Ishikawa (cell line): ENCODE results near the gene RIPK3.

Experiments used
- CEBPB ChIP-seq: IDR thresholded peaks from 2 replicates; pipeline ENCODE4 v1.6.1; 2012
- CREB1 ChIP-seq: IDR thresholded peaks from 2 replicates; pipeline ENCODE4 v1.6.1; 2012; ENCODE audit warnings: low read depth
- EGR1 ChIP-seq: IDR thresholded peaks from 2 replicates; pipeline ENCODE4 v1.6.1; 2012
- EP300 ChIP-seq: IDR thresholded peaks from 2 replicates; pipeline ENCODE4 v1.6.1; 2012; ENCODE audit warnings: borderline replicate concordance
- FOXM1 ChIP-seq: IDR thresholded peaks from 2 replicates; pipeline ENCODE4 v1.6.1; 2012; ENCODE audit warnings: low read depth, borderline replicate concordance
- NFIC ChIP-seq: IDR thresholded peaks from 2 replicates; pipeline ENCODE4 v1.6.1; 2012
- RAD21 ChIP-seq: IDR thresholded peaks from 2 replicates; pipeline ENCODE4 v1.6.1; 2012; ENCODE audit warnings: low read depth
- TAF1 ChIP-seq: IDR thresholded peaks from 2 replicates; pipeline ENCODE4 v1.6.1; 2012; ENCODE audit warnings: low read depth, mild to moderate bottlenecking
- TCF12 ChIP-seq: IDR thresholded peaks from 2 replicates; pipeline ENCODE4 v1.6.1; 2012; ENCODE audit warnings: low read depth
- TEAD4 ChIP-seq: IDR thresholded peaks from 2 replicates; pipeline ENCODE4 v1.6.1; 2012
- YY1 ChIP-seq: IDR thresholded peaks from 2 replicates; pipeline ENCODE4 v1.6.1; 2012; ENCODE audit warnings: low read depth
- ZBTB7A ChIP-seq: IDR thresholded peaks from 2 replicates; pipeline ENCODE4 v1.6.1; 2012; ENCODE audit warnings: low read depth
- TF ChIP-seq, protein P1 (sequence below): IDR thresholded peaks from 2 replicates; pipeline ENCODE4 v1.6.1; 2012; ENCODE audit warnings: low read depth, mild to moderate bottlenecking
- TF ChIP-seq, protein P2 (sequence below): IDR thresholded peaks from 2 replicates; pipeline ENCODE4 v1.6.1; 2012
- TF ChIP-seq, protein P3 (sequence below): IDR thresholded peaks from 2 replicates; pipeline ENCODE4 v1.6.1; 2012

The RIPK3 gene

DNA sequence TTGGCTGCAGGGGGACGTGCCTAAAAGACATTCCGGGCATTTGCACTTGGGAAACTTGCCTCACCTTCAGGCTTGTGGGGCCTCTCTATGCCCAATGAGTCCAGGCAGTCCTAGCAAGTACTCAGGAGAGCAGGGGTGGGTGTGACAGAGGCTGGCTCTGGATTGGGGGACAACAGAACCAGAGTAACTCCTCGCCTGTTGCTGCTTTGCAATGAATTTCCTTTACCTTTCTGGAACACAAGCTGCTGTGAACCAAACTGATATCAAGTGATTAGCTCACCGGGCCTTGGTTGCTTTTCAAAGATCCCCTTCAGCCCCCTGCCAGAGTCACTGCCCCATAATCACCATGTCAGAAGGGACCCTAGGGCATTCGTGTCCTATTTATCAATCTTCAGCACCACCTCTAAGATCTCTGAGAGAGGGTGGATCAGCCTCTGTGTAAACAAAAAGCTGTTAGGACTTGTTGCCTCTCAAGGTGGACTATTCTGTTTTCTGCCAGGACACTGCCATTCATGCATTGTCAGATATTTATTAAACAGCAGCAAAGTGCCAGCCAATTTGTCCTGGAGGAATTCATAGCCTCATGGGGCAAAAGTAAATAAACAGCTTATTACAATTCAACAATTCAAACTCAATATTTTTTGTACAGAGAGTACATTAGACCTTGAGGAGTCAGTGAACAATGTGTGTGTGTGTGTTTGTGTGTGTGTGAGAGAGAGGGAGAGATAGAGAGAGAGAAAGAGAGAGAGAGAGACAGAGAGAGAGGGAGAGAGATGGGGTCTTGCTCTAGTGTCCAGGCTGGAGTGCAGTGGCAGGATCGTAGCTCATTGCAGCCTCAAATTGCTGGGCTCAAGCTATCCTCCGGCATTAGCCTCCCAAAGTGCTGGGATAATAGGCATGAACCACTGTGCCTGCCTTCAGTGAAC, 39.5 kb upstream of the RIPK3 start:
- TF ChIP-seq, protein P1, sequence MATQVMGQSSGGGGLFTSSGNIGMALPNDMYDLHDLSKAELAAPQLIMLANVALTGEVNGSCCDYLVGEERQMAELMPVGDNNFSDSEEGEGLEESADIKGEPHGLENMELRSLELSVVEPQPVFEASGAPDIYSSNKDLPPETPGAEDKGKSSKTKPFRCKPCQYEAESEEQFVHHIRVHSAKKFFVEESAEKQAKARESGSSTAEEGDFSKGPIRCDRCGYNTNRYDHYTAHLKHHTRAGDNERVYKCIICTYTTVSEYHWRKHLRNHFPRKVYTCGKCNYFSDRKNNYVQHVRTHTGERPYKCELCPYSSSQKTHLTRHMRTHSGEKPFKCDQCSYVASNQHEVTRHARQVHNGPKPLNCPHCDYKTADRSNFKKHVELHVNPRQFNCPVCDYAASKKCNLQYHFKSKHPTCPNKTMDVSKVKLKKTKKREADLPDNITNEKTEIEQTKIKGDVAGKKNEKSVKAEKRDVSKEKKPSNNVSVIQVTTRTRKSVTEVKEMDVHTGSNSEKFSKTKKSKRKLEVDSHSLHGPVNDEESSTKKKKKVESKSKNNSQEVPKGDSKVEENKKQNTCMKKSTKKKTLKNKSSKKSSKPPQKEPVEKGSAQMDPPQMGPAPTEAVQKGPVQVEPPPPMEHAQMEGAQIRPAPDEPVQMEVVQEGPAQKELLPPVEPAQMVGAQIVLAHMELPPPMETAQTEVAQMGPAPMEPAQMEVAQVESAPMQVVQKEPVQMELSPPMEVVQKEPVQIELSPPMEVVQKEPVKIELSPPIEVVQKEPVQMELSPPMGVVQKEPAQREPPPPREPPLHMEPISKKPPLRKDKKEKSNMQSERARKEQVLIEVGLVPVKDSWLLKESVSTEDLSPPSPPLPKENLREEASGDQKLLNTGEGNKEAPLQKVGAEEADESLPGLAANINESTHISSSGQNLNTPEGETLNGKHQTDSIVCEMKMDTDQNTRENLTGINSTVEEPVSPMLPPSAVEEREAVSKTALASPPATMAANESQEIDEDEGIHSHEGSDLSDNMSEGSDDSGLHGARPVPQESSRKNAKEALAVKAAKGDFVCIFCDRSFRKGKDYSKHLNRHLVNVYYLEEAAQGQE, result no peak
- TF ChIP-seq FOXM1 (no peak), YY1 (no peak), RAD21 (no peak), CREB1 (no peak), ZBTB7A (no peak), EGR1 (no peak), TEAD4 (no peak), TCF12 (no peak), TAF1 (no peak), CEBPB (no peak)
- TF ChIP-seq, protein P2, sequence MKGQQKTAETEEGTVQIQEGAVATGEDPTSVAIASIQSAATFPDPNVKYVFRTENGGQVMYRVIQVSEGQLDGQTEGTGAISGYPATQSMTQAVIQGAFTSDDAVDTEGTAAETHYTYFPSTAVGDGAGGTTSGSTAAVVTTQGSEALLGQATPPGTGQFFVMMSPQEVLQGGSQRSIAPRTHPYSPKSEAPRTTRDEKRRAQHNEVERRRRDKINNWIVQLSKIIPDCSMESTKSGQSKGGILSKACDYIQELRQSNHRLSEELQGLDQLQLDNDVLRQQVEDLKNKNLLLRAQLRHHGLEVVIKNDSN, result no peak
- TF ChIP-seq, protein P3, sequence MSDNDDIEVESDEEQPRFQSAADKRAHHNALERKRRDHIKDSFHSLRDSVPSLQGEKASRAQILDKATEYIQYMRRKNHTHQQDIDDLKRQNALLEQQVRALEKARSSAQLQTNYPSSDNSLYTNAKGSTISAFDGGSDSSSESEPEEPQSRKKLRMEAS, result no peak

DNA sequence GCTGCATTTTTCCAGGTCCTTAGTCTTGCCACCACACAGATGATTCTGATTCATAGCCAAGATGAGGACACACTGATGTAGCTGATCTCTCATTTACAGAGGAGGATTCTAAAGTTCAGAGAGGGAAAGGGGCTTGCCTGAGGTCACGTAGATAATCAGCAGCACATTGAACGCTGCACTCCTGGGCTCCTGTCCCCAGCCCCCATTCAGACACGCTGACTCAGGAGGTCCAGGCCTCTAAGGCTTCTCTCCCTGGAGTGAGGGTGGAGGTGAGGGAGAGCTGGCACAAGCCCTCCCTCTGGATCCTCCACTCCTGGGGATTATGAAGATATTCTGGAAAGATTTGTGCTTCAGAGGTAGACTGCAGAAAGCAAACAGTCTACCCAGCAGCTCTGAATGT, 38.5 kb upstream of the RIPK3 start:
- TF ChIP-seq CREB1 (no peak), CEBPB (no peak), NFIC (no peak)
- TF ChIP-seq, protein P1, result no peak

DNA sequence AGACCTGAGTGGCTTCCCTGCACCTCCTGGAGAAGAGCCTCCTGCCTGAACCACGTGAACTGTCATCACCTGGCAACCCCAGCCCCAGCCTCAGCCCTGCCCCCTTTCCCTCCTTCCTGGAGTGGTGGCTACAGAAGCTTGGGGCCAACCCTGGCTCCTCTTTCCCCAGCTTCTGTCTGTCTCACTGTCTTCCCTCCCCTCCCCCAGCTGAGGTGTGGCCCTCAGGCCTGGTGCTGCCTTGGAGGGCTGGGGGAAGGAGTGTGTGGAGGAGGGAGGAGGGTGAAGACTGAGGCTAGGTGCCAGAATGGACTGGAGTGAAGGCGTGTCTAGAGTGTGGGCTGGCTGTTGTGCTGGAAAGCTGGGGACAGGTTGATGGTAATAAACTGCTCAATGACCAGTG, 37.9 kb upstream of the RIPK3 start:
- TF ChIP-seq RAD21 (no peak), CREB1 (no peak), NFIC (no peak), TEAD4 (no peak), EGR1 (no peak), FOXM1 (no peak), TCF12 (no peak), YY1 (no peak), EP300 (no peak), CEBPB (no peak), TAF1 (no peak), ZBTB7A (no peak)
- TF ChIP-seq, protein P2, result no peak
- TF ChIP-seq, protein P3, result no peak
- TF ChIP-seq, protein P1, result no peak

DNA sequence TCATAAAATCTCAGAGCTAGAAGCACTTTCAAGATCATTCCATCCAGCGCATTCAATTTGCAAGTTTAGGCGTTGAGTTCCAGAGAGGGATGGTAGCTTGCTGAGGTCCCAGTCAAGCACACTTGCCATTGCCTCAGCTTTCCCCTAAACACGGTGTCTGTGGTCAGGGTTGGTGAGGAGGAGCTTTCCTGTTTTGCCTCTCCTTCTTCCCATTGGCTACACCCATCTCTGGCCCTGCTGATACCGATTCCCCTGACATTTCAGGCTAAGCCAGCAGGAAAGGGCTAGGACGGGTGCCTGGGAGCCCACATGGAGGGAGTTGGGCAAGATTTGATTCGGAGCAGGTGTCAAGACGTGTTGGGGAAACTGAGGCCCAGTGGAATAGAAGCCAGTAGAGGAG, 37.3 kb upstream of the RIPK3 start:
- no peak for TF ChIP-seq EGR1
